ENCODE results near the gene KLHL40. TPM values are rescaled to one million over a fixed set of nuclear protein-coding genes. Genes with fewer than 3 reads are reported as not detected.

KLHL40 gene
- total RNA-seq, 1 experiment from 2014 or later = not detected

- no peak overlapping the region for H4K91ac ChIP-seq (ENCODE audit: insufficient read length, low read depth, low read length)
- no peaks in the 10 kb centered on the region for H3K79me1 ChIP-seq (ENCODE audit: insufficient read depth, low read depth, low read length, poor library complexity, severe bottlenecking)
- H3K18ac ChIP-seq (ENCODE audit: insufficient read length, low read depth, low read length) = no peak overlapping the region
- no peak overlapping the region for H3K27ac ChIP-seq (ENCODE audit: insufficient read length, low read depth, low read length)
- H2AFZ ChIP-seq (ENCODE audit: low read length) = no peak overlapping the region
- H3K4me1 ChIP-seq (ENCODE audit: insufficient read depth, low read length) = no peaks in the 10 kb centered on the region
- Mint-ChIP-seq H3K27ac (no peak overlapping the region; a peak in 1 of 7 replicates), H3K4me1 (peaks cover 9 to 11% of the 10 kb centered on the region in 2 experiments), H3K36me3 (ENCODE audit: insufficient read depth in 1 of 3, low read depth in 3 of 3) (peaks cover 0 to 9% (median 0%) of the 10 kb centered on the region in 3 experiments; a peak in 1 of 7 replicates), H3K27me3 (ENCODE audit: low read depth) (no peaks in the 10 kb centered on the region; the same call in 1 of the 2 replicates), H3K4me3 (no peak overlapping the region), H3K9me3 (peaks cover 6 to 8% of the 10 kb centered on the region in 2 experiments)
- H3T11ph ChIP-seq (ENCODE audit: low read length) = no peak overlapping the region
- H3K14ac ChIP-seq (ENCODE audit: insufficient read depth, low read length) = no peak overlapping the region
- no peaks in the 10 kb centered on the region for H3K27me3 ChIP-seq (ENCODE audit: insufficient read depth, low read length)
- no peak overlapping the region for H3K4ac ChIP-seq (ENCODE audit: low read depth, low read length)
- no peak overlapping the region for H3K4me2 ChIP-seq (ENCODE audit: insufficient read depth, insufficient read length, low read length)
- no peaks in the 10 kb centered on the region for H4K20me1 ChIP-seq (ENCODE audit: control insufficient read depth, insufficient read depth, insufficient read length)
- no peak for DNase-seq
- no peak overlapping the region for H2BK20ac ChIP-seq (ENCODE audit: low read depth, low read length, poor library complexity, severe bottlenecking)
- no peak overlapping the region for H2AK5ac ChIP-seq (ENCODE audit: insufficient read length, low read length)
- no peak overlapping the region for H2BK5ac ChIP-seq (ENCODE audit: insufficient read length, low read length)
- no peaks in the 10 kb centered on the region for H3K79me2 ChIP-seq (ENCODE audit: insufficient read depth, low read length)
- H3K23ac ChIP-seq (ENCODE audit: insufficient read length, low read depth, low read length) = no peak overlapping the region
- WGBS (ENCODE audit: extremely low coverage, insufficient read length, low lambda C conversion rate) = no CpG with 5 or more reads among the region's 2 CpGs
- H2BK12ac ChIP-seq (ENCODE audit: insufficient read length, low read depth, low read length) = no peak overlapping the region
- H3K9ac ChIP-seq (ENCODE audit: extremely low read depth, insufficient read length, low read length) = no peak overlapping the region
- H3K56ac ChIP-seq (ENCODE audit: insufficient read length, low read depth, low read length) = no peak overlapping the region
- no peaks in the 10 kb centered on the region for H3K23me2 ChIP-seq (ENCODE audit: insufficient read length, low read depth, low read length, poor library complexity, severe bottlenecking)
- peaks cover 5% of the 10 kb centered on the region for H3K9me3 ChIP-seq (ENCODE audit: control insufficient read depth, low read depth, low read length)
- TF ChIP-seq CTCF (conservative IDR thresholded peaks at IDR 0.05) = no peak
- no peak overlapping the region for H4K8ac ChIP-seq (replicated peaks; ENCODE audit: insufficient read length, low read depth, low read length)
- H4K5ac ChIP-seq (ENCODE audit: insufficient read length, low read depth, low read length) = no peak overlapping the region
- no peak overlapping the region for H2BK15ac ChIP-seq (ENCODE audit: low read depth, low read length)
- no peak overlapping the region for H2BK120ac ChIP-seq (ENCODE audit: low read depth, low read length, poor library complexity, severe bottlenecking)
These were observed 6.9 kb upstream of the KLHL40 start for GRCh38 chr3:42678447-42678846.

All from H9 (cell line).